Frontal cortex (tissue), 4 donors: Measurements from ENCODE around the gene HSD17B2. TPM values are rescaled to one million over a fixed set of nuclear protein-coding genes. Genes with fewer than 3 reads are reported as not detected.

Source experiments
- DNase-seq, 2 donors: peaks; one replicate each; pipeline ENCODE4 v3.0.0; 2012; ENCODE audit warnings: low spot score in 2 of 2
- FAIRE-seq: peaks from 2 replicates; lab custom pipeline; 2012; peaks lifted over from hg19 to GRCh38; lab: Jason Lieb, UNC
- total RNA-seq: library from RNA; depleted of rRNA; stranded (reverse); fragments of >200 nt; gene quantifications from one replicate; pipeline ENCODE4 v1.2.3, GENCODE V29; 2014
- donor health status: control.
- donor health status: control.
- donor health status: control.

The HSD17B2 gene
- total RNA-seq, 1 donor from 2014 or later: under 0.01 TPM

DNA sequence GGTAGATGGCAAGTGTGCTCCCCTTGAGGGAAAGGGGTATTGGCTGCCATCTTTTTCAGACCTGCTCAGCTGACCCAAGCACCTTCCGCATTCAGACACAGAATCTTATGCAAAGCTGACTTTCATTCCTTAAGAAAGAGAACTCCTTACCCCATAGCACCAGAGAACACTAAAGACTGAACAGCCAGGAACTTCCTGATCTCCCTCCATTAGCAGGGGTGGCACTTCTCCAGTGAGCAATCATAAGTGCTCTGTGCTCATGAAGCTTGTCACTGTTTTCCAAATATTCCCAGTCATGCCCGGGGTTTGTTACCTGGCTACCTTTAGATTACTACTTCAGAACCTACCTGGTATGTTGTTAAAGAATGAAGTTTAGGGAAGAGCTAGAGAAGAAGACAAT lies 11.9 kb downstream of the HSD17B2 start:
- FAIRE-seq (no peak), DNase-seq (no peak)

DNA sequence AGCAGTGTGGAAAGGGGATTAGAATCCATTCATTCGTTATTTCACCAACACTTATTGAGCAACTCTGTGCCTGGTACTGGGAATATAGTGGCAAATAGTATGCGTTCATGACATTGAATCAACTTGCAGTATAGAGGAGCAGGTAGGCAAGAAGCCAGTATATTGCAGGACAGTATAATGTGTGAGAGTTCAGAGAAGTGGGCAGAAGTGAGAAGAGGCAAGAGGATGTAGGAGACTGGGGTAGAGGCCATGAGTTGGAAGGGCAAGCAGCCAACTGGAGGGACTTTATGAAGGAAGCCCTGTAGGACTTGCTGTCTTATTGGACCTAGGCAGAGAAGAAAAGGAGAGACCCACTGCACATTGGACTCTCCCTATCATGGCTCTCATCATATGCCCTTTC lies 12.3 kb downstream of the HSD17B2 start:
- no peak for DNase-seq
- no peak for FAIRE-seq

DNA sequence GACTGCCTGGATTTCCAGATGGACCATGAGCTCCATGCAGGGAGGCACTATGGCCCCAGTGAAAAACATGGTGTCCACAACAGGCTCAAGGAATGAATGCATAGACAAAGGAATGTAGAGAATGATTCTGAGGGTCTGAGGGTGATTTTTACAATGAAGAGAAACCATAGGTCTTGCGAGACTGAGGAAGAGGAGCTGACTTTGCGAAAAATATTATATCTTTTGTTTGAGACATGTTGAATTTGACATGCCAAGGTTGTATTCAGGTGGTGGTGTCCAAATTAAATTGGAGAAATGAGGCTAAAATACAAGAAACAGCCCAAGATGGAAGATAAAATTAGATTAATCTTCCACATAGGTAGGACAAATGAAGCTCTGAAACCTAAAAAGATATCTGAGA lies 12.7 kb downstream of the HSD17B2 start:
- DNase-seq: no peak
- FAIRE-seq: no peak

DNA sequence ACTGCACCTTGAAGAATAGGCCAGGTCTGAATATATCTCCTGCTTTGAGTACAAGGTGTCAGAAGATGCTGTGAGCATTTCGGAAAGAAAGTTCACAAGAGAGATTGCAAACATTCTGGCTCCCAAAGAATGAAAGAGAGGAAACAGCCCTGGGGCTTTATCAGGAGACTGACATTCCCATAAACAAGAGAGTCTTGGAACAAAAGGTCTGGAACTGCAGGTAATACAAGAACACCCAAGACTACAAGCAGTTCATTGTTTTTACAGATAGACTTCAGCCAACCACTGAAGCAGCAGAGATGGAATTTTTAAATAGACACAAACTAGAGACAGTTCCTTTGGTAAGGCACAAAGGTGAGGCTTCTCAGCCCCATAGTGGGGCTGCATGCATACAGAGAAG lies 14.4 kb downstream of the HSD17B2 start:
- DNase-seq (no peak), FAIRE-seq (no peak)

DNA sequence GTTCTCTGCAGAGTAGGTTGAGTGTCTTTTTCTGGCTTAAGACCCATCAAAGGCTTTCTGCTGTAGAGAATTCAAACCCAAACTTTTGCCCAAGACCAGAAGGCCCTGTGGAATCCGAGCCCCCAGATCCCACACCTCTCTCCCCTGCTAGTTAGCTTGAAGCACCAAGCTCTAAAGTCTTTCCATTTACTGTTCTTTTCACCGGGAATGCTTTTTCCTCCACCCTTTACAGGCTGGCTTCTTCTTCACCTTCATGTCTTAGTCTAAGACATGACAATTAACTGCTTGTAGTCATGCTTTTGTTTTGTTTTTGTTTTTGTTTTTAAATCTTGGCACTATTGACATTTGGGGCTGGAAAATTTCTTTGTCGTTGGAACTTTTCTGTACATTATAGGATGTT lies 15.5 kb downstream of the HSD17B2 start:
- FAIRE-seq: no peak
- DNase-seq: no peak

DNA sequence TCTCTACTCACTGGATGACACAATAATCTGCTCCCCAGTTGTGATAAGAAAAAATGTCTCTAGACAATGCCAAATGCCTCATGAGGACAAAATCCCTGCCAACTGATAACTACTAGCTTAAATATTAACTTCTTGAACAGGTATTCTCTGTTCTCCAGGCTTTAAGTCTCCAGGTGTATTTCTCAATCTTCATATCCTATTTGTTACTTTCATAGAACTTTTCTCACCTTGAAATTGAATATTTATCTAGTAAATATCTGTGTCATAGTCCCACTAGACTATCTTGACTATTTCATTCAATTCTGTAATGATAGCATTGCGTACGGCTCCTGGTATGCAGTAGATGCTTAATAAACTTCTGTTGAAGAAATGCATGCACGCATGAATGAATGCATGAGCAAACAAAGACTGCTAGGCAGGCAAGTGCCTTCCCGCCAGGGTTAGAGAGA lies 15.9 kb downstream of the HSD17B2 start:
- FAIRE-seq (no peak), DNase-seq (no peak)

DNA sequence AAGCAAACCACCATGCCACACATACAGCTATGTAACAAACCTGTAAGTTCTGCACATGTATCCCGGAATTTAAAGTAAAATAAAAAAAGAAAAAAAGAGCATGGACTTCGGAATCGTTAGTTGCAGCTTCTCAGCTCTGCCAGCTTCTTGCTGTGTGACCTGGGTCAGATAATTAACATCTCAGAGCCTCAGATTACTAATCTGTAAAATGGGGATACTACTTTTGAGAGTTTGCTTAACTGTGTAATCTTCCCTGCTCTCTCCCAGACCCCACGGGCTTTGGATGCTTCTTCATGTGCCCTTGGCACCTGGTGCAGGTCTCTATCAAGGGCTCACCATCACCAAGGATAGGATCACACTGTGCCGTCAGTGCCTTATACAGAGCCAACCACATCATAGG lies 16.6 kb downstream of the HSD17B2 start:
- no peak for DNase-seq

DNA sequence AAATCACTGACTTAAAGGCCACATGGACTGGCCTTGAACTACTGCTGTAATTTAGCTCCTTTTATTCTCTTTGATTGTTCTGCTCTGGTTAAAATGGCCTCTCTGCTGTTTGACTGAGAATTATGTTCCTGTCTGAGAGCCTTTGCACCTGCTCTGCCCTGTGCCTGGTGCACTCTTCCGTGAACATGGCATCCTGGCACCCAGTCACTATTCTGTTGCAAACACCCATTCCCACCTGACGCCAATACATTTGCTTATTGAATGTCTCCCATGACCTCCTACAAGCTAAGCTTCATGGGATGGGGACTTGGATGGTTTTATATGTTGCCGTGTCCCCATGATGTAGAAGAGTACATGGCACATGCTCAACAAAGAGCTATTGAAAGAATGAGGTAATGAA lies 20.1 kb downstream of the HSD17B2 start:
- DNase-seq: no peak
- no peak for FAIRE-seq

More for the DNA sequence above, 16.6 kb downstream of the HSD17B2 start:
- no peak for FAIRE-seq

DNA sequence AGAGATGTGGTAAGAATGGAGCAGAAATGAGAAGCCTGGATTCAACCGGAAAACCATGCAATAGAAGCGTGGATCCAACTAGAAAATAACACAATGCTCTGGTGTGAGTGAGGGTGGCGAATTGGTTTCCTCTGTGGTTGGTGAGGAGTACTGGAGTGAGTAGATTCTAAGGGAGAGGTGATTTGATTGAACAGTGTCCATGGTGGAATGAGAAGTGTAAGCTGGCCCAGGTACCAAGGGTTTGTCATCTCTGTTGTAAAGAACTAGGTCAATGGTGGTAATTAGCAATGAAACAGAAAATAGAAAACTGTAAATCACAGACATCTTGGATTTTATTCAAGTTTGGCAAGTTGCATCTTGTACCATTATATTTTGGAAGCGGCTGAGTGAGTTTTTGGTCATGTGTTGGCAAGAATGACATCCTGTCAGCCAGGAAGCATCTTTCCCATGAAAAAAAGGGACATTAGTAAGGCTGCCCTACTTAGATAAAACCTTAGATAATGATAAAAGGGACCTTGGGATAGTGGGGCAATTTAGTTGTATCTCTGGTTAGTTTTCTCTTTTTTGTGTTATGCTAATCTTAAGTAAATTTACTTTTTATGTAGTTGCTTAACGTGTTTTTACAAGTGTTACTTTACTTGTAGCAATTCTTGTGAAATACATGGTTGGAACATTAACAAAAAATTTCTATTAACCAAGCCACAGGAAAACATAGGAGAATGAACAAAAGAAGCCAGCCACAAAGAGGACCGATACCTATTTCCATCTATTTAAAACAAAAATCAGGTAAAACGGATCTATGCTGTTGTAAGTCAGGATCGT lies 20.9 kb downstream of the HSD17B2 start:
- no peak for DNase-seq
- FAIRE-seq: no peak

DNA sequence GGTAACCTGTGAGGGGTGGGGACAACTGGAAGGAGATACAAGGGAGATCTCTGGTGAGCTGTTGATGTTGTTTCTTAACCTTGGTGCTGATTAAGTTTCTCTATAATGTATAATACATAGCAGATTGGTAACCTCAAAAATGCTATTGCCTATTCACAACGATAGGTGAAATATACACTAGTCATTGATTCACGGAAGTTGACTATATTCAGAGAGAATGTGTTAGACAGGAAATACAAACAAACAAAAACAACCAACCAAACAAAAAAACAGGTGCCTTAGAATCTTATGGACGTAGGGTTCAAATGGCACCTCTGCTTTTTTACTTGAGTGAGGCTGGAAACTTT lies 21.5 kb downstream of the HSD17B2 start:
- DNase-seq (no peak), FAIRE-seq (no peak)

DNA sequence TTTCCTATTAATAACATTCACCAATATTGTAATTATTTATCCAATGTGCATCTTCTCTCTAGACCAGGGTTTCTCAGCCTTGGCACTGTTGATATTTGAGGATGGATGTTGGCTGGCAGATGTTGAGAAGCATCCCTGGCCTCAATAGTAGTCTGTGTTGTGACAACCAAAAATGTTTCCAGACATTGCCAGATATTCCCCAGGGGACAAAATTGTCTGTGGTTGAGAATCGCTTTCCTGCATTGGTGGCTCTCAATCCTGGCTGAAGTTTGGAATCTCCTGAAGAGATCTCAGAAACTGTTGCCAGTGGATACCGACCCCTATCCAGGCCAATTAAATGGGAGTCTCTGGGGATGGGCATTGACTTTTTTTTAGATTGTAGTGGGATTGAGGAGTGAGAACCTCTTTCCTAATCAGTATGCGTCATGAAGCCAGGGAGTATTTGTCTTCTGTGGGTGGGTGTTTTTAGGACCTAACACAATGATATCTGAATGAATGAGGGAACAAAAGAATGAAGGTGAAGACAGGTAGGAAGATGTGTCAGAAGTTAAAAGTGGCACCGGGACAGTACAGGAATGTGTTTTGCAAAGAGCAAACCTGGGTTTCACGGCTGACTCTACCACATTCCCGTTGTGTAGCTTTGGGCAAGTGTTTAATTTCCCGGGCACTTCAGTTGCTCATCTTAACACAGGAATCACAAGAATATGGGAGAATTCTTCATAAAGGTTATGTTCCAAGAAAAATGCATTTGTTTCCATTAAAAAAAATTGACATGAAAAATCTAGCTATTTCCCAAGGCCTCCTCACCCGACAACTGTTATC lies 24.3 kb downstream of the HSD17B2 start:
- DNase-seq (no peak), FAIRE-seq (no peak)

DNA sequence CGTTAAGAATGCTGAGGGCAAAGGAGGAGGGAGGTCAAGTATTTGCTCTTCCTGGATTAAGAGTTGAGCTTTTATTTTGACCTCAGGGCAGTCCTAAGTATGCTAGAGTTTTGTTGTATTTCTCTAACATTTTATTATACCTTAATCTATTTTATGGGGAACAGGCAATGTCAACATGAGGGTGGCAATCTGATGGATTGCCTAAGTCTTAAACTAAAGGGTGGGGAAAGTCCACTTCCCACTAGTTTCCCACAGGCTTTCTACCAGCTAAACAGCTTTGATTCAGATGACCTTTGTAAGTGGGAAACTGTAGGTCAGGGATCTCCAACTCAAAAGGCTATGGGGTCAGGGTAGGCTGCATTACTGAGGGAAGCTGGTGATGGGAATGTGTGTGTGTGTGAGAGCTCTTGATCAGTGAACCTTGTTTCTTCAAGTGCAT lies 24.9 kb downstream of the HSD17B2 start:
- FAIRE-seq: no peak

DNA sequence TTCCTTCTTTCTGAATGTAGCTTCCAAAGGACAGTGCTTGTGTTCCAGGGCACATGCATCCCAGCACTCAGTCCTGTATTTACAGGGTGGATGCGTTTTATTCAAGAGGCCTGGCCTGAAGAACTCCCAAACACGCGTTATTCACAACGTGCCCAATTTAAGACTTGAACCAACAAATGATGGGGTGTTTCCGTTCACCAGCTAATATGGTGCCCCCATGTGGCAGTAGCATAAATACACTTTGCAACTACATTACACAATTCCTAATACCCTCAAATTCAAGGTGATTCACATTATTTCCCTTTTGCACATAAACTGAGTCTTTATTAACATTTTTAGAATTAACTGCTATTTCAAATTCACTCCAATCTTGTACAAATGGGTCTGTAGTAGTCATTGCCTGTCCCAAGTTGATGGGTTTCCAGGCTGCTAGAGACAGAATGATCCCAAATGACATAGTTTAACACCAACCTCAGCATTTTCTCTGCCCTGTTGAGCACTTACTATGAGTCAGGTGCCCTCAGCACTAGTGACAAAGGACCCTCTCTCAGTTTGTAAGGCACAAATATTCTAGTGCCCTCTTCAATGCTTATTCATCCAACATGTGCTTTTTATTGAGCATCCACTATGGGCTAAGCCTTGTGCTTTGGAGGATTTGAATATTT lies 26.9 kb downstream of the HSD17B2 start:
- no peak for FAIRE-seq
- DNase-seq: peak in 1 of 2 donors; percentile 7

More for the DNA sequence above, 24.9 kb downstream of the HSD17B2 start:
- no peak for DNase-seq

DNA sequence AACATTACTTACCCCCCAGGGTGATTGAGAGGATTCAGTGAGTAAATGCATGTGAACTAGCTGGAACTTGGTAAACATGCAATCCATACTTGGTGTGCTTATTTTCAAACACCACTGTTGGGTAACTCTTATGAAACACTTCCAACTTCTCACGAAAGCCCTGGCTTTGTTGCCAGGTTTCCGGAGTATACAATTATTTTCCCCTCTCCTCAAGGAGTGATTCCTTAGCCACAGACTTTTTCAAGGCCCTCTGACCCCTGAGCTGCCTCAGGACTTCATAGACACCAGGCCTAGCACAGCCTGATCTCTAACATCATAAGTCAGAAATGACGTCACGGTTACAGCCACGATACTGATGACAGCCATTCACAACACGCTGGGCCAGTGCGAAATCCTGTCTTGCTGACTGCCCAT lies 27.6 kb downstream of the HSD17B2 start:
- no peak for DNase-seq
- no peak for FAIRE-seq

DNA sequence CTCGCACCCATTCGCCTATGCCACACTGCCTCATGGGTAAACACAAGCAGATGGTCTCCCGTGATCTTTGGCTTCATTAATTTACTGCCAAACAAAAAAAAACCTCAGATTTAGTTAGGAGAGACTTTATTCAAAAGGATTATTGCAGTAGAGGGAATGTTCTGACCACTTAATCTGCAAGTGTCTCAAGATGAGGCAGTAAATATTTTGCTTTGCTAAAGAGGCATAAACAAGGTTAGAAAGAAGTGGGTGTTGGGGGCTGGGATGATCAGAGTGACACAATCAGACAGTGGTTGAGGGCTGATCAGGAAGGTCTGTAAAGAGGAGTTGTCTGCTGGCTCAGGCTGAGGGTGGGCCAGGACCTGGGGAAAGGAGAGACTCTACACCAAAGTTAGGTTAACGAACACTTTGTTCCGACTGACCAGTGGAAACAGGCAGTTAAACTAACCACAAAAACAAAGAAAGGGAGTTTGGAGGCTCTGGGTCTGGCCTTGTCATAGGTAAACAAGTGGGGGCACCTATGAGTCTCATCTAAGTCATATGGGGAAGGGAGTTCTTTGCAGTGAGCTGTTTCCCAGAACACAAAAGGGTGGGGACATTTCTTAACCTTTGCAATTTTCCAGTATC lies 28.5 kb downstream of the HSD17B2 start:
- no peak for DNase-seq
- no peak for FAIRE-seq

DNA sequence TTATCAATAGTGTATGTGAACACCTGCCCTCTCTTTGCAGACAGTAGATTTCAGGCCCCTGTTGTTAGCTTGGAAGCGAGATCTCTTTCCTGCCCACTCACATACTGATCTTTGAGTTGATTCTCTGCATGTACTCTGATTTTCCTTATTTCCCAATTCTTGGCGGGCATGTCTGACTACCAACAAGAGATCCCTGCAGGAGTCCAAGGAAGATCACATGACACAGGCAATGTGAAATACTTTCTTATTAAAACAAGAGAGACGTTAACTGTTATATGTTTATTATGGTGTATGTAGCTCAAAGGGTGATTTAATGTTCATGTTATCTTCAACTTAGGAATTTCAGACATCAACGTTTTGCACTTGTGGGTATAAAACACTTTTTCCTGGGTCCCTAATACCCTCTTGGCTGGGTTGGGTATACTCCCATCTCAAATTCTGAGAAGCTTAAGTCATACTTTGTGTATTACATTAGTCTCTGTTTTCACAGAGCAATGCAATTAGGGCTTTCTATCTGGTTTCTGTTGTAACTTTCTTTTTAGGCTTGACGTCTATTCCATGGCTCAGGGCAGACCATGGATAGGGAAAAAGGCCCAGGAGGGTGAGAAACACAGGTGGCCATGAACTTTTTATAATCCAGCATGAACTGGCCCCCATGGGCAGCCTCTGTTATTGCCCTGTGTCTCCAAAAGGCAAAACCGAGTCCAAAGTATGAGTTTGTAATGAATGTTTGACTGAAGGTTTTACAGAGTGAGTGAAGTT lies 32.2 kb downstream of the HSD17B2 start:
- DNase-seq: no peak
- no peak for FAIRE-seq

DNA sequence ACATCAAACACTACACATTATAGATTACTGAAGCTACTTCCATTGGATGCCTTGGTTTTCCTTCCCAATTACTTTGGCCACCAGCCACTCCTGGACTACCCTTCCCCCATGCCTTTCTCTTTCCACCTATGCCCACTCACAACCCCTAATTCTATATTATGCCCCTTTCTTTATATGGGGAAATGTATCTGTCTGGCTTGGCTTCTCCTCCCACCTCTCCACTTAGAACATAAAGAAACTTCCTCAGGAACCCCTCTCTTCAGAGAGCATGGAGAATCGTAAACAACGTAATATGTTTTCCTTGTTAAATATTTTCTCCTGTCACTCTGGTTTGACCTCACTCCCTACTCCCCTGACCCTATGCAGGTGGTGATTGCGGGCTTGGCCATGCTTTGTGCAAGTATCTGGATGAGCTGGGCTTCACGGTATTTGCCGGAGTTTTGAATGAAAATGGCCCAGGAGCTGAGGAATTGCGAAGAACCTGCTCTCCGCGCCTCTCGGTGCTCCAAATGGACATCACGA lies 32.8 kb downstream of the HSD17B2 start:
- no peak for FAIRE-seq

DNA sequence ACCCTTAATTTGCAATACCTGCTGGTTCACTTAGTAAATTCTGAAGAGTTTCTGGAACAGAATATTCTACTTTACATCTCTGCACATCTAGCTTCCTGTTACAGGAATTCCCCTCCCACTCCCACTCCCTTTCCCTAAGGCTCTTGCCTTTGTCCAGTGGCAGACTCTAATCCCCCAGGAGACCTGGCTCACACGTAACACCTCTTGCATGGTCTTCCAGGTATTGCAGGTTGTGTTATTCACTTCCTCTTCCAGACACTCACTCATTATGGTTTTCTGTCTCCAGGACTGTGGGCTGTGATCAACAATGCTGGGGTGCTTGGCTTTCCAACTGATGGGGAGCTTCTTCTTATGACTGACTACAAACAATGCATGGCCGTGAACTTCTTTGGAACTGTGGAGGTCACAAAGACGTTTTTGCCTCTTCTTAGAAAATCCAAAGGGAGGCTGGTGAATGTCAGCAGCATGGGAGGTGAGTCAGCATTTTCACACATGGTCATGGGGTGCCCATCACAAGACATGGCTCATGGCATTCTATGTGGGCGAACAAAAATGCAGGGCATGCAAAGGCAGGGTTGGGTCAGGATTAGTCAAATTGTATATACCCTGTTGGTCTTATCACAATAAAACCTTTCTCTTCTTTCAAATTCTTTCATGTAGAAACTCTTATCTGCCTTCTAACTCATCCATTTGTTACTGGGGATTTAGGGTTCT lies 35.8 kb downstream of the HSD17B2 start:
- DNase-seq (no peak), FAIRE-seq (no peak)

More for the DNA sequence above, 32.8 kb downstream of the HSD17B2 start:
- no peak for DNase-seq

DNA sequence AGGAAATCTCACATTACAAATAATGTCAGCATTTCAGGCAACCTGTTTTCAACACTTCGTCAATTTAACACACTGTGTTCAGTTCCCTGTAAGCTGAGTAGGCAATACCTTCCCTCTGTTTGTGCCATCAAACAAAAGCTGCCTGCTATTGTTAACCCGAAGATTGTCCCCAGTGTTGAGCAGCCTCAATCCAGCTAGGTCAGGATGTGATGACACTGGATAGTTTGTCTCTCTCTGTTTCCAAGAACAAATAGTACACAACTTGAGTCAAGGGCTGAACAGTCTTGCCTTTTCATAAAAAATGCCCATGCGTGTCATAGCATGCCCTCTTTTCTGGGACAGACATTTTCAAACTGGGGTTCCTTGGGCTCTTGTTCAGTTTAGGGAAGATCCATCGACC lies 36.4 kb downstream of the HSD17B2 start:
- FAIRE-seq (no peak), DNase-seq (no peak)
